NT2/D1 (cell line): Measurements from ENCODE around the gene KRTAP10-3.

ENCODE experiments used
- DNase-seq: peaks from one replicate; pipeline ENCODE4 v3.0.0-alpha.2; 2011; ENCODE audit warnings: low read depth, low spot score
- H3K27me3 ChIP-seq: 2 replicates; pipeline ENCODE4 v1.6.0; 2011; ENCODE audit warnings: mild to moderate bottlenecking; ENCODE audit not compliant: insufficient read length, insufficient read depth
- H3K36me3 ChIP-seq: 2 replicates; pipeline ENCODE4 v1.6.1; 2011; ENCODE audit warnings: mild to moderate bottlenecking, low read length, mixed read lengths; ENCODE audit not compliant: insufficient read depth, insufficient read length
- H3K4me1 ChIP-seq: 2 replicates; pipeline ENCODE4 v1.5.1; 2011; ENCODE audit not compliant: insufficient read depth, insufficient read length
- H3K4me3 ChIP-seq: 2 replicates; pipeline ENCODE4 v1.5.1; 2011; ENCODE audit warnings: low read depth; ENCODE audit not compliant: insufficient read length
- H3K9ac ChIP-seq: 2 replicates; pipeline ENCODE4 v1.6.0; 2011; ENCODE audit warnings: low read depth; ENCODE audit not compliant: insufficient read length
- H3K9me3 ChIP-seq: 2 replicates; pipeline ENCODE4 v1.5.1; 2011; ENCODE audit warnings: mild to moderate bottlenecking, low read length; ENCODE audit not compliant: insufficient read depth
- SUZ12 ChIP-seq: IDR thresholded peaks from 2 replicates; pipeline ENCODE4 v1.6.1; 2011; ENCODE audit not compliant: insufficient read length, insufficient read depth; ENCODE audit errors: extremely low read depth
- YY1 ChIP-seq: IDR thresholded peaks from 2 replicates; pipeline ENCODE4 v1.6.1; 2011; ENCODE audit not compliant: insufficient read length, insufficient read depth
- ZNF274 ChIP-seq: IDR thresholded peaks from 2 replicates; pipeline ENCODE4 v1.6.1; 2011; ENCODE audit warnings: mild to moderate bottlenecking, low read depth, low read length

The KRTAP10-3 gene

DNA sequence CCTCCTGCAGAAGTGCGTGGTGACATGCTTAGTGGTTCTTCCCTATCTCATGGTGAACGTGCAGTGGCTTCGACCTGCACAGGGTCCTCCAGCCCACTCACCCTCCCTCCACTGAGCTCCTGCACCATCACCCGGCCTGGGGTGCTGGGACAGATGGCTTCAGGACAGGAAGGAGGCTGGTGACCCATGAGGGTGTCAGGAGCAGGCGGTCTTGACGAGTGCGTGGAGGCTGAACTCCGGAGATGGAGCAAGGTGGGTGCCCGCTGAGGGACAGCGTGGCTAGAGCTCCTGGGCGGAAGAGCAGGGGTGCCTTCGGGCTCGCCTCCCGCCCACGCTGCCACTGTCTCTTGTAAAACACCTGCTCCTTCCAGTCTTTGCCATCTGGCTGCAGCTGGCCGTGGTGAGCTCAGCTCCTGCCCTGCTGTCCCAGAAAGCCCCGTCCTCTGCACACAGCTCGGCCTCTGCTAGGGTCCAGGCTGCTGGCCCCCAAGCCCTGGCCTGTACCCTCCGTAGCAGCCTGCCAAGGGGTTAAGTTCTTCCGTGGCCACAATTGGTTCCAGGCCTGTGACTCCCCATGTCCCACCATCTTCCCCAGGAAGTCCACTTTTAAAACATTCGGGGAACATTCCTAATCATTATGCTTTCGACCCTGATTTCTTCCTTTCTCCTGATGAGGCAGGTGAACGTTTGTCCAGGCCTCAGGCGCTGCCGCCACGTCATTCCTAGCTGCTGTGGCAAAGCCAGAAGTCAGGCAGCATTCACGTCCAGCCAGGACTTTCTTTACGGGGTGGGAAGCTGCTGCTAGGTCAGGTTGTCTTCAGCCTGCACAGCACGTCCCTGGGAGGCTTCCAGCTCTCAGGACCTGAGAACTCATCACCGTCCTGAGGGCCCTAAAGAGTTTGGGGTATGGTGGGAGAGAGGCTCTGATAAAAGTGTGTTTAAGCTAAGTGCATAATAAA lies 26.7 kb downstream of the KRTAP10-3 start:
- Histone ChIP-seq H3K36me3 (no peaks in the 10 kb centered on the region), H3K27me3 (no peaks in the 10 kb centered on the region), H3K9ac (no peak overlapping the region)

DNA sequence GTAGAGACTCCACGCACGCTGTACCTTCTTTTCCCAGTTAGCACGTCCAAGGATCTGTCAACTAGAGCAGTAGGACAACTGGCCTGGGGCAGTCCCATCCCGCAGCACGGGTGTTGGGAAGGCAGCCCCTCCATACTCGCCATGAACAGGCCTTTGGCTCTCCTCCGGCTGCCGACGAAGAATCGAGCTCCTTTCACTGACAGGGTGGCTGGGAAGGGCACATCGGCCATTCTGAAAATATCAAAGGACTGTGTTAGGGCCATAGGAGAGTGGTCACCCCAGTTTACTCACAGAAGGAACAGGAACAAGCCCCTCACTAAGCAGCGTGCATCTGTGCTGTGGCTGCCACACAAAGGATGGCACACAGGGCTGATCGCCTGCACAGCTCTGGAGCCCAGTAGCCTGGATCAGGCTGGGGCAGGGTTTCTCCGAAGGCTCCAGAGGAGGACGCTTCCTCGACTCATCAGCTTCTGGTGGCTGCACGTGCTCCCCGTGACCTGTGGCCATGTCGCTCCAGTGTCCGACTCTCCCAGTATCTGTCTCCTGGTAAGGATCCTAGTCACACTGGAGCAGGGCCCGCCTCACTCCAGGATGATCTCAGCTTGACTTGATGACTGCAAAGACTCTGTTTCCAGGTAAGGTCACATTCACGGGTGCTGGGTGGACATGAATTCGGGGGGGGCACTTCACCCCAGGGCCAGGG lies 27.5 kb downstream of the KRTAP10-3 start:
- Histone ChIP-seq H3K36me3 (no peaks in the 10 kb centered on the region), H3K4me1 (no peaks in the 10 kb centered on the region), H3K9me3 (no peaks in the 10 kb centered on the region), H3K9ac (no peak overlapping the region), H3K27me3 (no peaks in the 10 kb centered on the region), H3K4me3 (no peak overlapping the region)
- no peak for TF ChIP-seq ZNF274
- no peak for TF ChIP-seq YY1
- no peak for TF ChIP-seq SUZ12
- no peak for DNase-seq

More for the DNA sequence above, 26.7 kb downstream of the KRTAP10-3 start:
- H3K9me3 ChIP-seq: no peaks in the 10 kb centered on the region
- TF ChIP-seq ZNF274 (no peak), YY1 (no peak)
- no peaks in the 10 kb centered on the region for H3K4me1 ChIP-seq
- no peak for DNase-seq
- no peak overlapping the region for H3K4me3 ChIP-seq

DNA sequence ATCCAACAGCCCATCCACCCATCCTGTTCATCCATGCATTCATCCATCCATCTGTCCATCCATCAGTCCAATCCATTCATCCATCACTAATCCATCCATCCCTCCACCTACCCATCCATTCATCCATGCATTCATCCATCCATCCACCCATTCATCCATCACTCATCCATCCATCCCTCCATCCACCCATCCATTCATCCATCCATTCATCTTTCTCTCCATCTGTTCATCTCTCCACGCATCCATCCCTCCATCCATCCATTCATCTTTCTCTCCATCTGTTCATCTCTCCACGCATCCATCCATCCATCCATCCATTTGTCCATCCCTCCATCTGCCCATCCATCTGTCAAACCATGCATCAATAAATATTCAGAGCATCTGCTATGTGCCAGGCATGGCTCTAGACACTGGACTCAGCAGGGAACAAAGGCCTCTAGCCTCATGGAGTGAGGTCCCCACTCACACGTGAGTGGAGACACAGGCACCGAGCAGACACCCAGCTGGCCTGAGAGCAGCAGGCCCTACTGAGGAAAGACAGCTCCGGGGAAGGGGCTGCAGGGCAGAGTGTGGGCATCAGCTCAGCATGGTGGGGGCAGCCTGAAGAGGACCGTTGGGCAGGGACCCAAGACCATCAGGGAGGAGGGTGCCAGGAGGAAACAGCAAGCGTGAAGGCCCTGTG lies 28.2 kb downstream of the KRTAP10-3 start:
- no peaks in the 10 kb centered on the region for H3K27me3 ChIP-seq
- no peaks in the 10 kb centered on the region for H3K36me3 ChIP-seq

DNA sequence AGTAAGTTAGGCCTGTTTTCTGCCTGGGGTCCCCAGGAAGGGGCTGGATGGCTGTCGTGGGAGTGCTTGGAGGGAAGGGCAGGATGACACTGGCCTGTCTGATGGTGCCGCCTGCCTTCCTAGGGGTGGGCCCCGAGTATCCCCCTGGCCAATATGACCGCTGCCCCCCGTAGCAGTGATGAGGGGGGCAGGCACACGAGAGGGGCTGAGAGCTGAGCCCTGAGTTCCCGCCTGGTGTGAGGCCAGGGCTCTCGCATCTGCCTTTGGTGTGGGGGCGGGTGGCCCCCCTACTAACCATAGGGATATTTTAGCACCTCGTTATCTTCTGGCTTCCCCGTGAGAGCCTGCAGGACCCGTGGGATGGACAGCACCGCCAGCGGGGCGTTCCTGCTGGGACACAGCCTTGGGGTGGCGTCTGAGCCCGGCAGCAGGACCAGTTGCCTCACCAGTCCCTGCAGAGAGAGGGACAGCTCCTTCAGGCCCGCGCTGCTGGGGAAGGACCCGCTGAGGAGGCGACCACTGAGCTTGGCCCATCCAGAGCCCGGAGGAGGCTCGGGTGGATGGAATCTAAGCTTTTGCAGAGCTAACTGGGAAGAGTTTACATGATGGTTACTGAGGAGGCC lies 29.0 kb downstream of the KRTAP10-3 start:
- no peak overlapping the region for H3K9ac ChIP-seq
- no peak for TF ChIP-seq SUZ12
- no peak for TF ChIP-seq YY1
- TF ChIP-seq ZNF274: no peak
- H3K4me1 ChIP-seq: no peaks in the 10 kb centered on the region
- no peaks in the 10 kb centered on the region for H3K27me3 ChIP-seq
- H3K9me3 ChIP-seq: no peaks in the 10 kb centered on the region
- DNase-seq: no peak
- H3K4me3 ChIP-seq: no peak overlapping the region
- no peaks in the 10 kb centered on the region for H3K36me3 ChIP-seq

More for the DNA sequence above, 28.2 kb downstream of the KRTAP10-3 start:
- no peaks in the 10 kb centered on the region for H3K9me3 ChIP-seq
- no peak overlapping the region for H3K4me3 ChIP-seq
- TF ChIP-seq ZNF274 (no peak), YY1 (no peak), SUZ12 (no peak)
- H3K9ac ChIP-seq: no peak overlapping the region
- H3K4me1 ChIP-seq: no peaks in the 10 kb centered on the region
- DNase-seq: no peak

DNA sequence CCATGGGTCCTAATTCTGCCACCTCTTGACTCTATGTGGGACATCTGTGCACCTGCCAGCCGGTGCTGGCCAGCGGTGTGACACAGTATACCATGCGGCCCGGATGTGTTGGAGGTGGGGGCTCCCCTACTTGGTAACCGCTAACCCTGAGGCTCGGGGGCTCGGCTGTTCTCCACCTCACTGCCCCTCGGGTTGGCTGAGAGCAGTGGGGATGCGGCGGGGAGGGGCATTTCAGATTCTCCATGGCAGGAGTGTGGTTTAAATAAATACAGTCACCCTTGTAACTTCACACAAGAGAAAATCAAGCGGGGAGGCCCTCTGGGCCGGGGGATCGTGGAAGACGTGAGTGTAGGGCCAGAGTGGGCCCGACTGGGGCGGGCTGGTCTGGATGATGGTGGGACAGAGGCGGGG lies 29.6 kb downstream of the KRTAP10-3 start:
- Histone ChIP-seq H3K9me3 (no peaks in the 10 kb centered on the region), H3K4me3 (no peak overlapping the region), H3K9ac (no peak overlapping the region), H3K36me3 (no peaks in the 10 kb centered on the region), H3K27me3 (peaks cover under 1% of the 10 kb centered on the region), H3K4me1 (no peaks in the 10 kb centered on the region)
- no peak for DNase-seq
- TF ChIP-seq ZNF274 (no peak), SUZ12 (no peak), YY1 (no peak)

DNA sequence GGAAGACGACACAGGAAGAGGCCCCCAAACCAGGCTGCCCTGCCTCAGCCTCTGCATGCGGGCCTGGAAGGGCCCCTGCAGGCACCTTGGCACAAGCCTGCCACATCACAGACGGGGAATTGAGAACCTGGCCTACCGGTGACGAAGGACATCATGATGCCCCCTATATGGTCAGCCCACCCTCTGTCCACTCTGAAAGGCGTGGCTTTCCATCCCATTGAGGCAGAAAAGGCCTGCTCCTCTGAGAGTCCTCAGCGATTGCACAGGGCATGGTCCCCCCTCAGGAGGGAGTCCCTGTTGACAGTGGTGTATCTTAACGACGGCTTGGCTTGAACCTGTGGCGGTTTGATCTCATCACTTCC lies 30.0 kb downstream of the KRTAP10-3 start:
- H3K9me3 ChIP-seq: no peaks in the 10 kb centered on the region
- peaks cover 2% of the 10 kb centered on the region for H3K27me3 ChIP-seq
- no peak overlapping the region for H3K9ac ChIP-seq
- TF ChIP-seq ZNF274: no peak
- TF ChIP-seq YY1: no peak
- DNase-seq: no peak
- H3K4me3 ChIP-seq: no peak overlapping the region
- H3K4me1 ChIP-seq: no peaks in the 10 kb centered on the region
- H3K36me3 ChIP-seq: no peaks in the 10 kb centered on the region
